Left forelimb (tissue), 1 donor: ENCODE measurements around the gene IFT122.
A peak's percentile ranks its signal among the peaks of the same experiment; 100 is the strongest.

Experiments
- DNase-seq: peaks from one replicate; pipeline ENCODE4 v3.0.0-alpha.2; 2018; ENCODE audit warnings: low spot score

Gene IFT122

GRCh38 chr3:129416415-129416814, 23.6 kb upstream of the IFT122 start:
- DNase-seq = no peak

- peak; percentile 30 for DNase-seq
Observed at GRCh38 chr3:129417326-129417725, 22.7 kb upstream of the IFT122 start.

- peak; percentile 14 for DNase-seq
Observed at GRCh38 chr3:129418041-129418973, 21.7 kb upstream of the IFT122 start.

- DNase-seq = no peak
Observed at GRCh38 chr3:129419476-129419875, 20.5 kb upstream of the IFT122 start.

GRCh38 chr3:129421236-129421883, 18.7 kb upstream of the IFT122 start:
- peak; percentile 41 for DNase-seq

GRCh38 chr3:129421988-129422745, 17.9 kb upstream of the IFT122 start:
- DNase-seq = peak; percentile 12

GRCh38 chr3:129422897-129423296, 17.1 kb upstream of the IFT122 start:
- no peak for DNase-seq

- peak; percentile 15 for DNase-seq
Observed at GRCh38 chr3:129424185-129424841, 15.7 kb upstream of the IFT122 start.

GRCh38 chr3:129425213-129425612, 14.8 kb upstream of the IFT122 start:
- DNase-seq = peak; percentile 31

GRCh38 chr3:129425619-129426018, 14.4 kb upstream of the IFT122 start:
- DNase-seq = no peak

- peak; percentile 37 for DNase-seq
Observed at GRCh38 chr3:129428007-129428375, 12.0 kb upstream of the IFT122 start.

GRCh38 chr3:129428376-129429079, 11.5 kb upstream of the IFT122 start, which contains the start of gene EFCAB12:
EFCAB12 (minus strand) TSS chr3:129428636; CDS start chr3:129428488, 148 bp downstream.
- DNase-seq = peak; percentile 96

GRCh38 chr3:129429080-129429451, 11.0 kb upstream of the IFT122 start:
- DNase-seq = no peak

GRCh38 chr3:129429602-129430001, 10.4 kb upstream of the IFT122 start:
- no peak for DNase-seq

GRCh38 chr3:129432036-129432435, 8.0 kb upstream of the IFT122 start:
- no peak for DNase-seq

GRCh38 chr3:129432671-129433070, 7.4 kb upstream of the IFT122 start:
- no peak for DNase-seq

- DNase-seq = no peak
Observed at GRCh38 chr3:129433565-129433964, 6.5 kb upstream of the IFT122 start.

- DNase-seq = no peak
Observed at GRCh38 chr3:129434140-129434539, 5.9 kb upstream of the IFT122 start.

- no peak for DNase-seq
Observed at GRCh38 chr3:129435367-129435766, 4.7 kb upstream of the IFT122 start.

GRCh38 chr3:129439226-129439816, 703 bp upstream of the IFT122 start:
- DNase-seq = no peak

GRCh38 chr3:129440618-129441190, 680 bp downstream of the IFT122 start:
- DNase-seq = no peak
